AML-193 (cell line): ENCODE results near the gene RBM20.
"Not testable (repeated sequence)": the region's sequence is repeated elsewhere in the genome, so short reads cannot be mapped to it uniquely, and the experiment has no call there.

Experiments used
- DNase-seq, 2 experiments: peaks; one replicate each; lab custom pipeline; 2025; lab: John Stamatoyannopoulos, UW

Gene RBM20

DNA sequence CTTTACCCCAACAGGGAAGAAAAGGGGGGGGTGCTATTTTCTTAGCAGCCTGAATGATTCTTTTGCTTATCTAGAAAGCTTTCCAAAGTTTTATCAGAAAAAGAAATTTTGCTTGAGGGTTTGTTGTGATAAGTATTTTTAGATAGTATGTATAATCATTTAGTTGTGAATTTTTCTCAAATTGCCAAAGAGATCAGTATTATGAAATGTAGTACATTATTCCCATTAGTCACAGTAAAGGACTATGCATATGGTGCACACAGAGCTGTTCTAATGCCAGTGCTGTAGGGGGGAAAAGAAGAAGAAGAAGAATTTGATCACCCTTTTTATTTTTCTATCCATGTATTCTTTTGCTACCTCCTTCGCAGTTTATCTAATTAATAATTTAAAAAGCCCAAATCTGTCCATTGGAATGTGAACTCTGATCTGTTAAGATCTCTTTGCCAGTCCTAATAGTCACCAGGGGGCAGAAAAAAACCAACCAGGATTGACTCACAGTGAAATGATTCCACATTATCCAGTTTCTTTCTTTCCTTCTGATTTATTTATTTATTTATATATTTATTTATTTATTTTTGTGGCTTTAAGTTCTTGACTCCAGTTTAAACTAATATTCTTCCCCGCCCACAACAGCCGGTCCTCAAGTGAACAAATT, 4.7 kb downstream of the RBM20 start:
- no peak for DNase-seq

DNA sequence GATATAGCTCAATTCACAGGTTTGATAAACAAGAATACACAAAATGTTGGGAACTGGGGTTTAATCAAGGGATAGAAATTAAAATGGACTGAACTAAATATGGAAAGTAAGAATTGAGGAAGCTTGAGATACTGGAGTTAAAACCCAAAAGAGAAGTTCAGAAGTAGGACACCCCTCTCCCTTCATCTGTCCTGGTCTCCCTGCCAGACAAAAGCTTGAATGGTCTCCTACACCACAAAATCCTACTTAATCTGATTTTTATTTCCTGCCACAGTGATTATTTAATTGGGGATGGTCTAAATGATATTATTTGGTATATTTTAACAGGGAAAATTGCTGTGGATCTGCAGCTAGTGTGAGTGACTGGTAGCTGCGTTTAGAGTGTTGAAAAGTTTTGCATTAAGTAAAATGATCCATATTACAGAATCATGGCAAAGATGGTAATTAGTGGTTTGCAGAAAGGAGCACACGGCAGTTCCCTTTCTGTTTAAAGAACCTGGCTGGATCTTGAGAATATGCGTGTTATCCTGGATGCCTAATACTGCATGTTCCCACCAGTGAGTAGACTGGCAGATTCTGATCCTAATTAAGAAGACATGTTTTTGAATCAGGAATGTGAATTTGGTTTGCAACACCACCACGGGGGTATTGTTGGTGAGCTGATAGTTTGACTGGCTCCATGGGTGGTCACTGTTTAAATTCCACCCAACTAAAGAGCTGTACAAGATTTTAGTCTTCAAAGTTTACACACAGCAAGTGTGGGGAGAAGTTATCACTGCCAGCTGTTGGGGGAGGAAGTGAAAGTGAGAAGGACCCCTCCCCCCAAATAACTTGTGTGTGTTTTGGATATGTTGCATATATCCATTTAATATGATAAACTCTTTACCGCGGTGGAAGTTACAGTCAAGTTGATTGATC, 5.5 kb downstream of the RBM20 start:
- no peak for DNase-seq

DNA sequence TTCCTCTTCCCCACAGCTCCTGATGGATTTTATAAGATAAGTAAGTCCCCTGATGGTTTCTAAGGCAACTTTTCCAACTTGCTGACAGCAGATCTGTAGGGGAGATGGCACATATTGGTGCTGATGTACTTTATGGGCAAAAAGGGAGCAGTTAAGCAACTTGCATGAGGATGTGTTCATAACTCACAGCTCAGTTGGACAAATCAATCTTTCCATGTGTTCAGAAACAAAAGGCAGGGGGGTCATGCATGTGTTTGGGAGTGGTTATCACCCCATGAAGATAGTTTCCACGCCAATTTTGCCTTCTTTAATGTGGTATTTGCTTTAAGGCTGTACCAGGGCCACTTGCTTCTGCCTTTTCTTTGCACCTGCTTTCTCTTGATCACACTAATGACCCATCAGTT, 6.1 kb downstream of the RBM20 start:
- no peak for DNase-seq

DNA sequence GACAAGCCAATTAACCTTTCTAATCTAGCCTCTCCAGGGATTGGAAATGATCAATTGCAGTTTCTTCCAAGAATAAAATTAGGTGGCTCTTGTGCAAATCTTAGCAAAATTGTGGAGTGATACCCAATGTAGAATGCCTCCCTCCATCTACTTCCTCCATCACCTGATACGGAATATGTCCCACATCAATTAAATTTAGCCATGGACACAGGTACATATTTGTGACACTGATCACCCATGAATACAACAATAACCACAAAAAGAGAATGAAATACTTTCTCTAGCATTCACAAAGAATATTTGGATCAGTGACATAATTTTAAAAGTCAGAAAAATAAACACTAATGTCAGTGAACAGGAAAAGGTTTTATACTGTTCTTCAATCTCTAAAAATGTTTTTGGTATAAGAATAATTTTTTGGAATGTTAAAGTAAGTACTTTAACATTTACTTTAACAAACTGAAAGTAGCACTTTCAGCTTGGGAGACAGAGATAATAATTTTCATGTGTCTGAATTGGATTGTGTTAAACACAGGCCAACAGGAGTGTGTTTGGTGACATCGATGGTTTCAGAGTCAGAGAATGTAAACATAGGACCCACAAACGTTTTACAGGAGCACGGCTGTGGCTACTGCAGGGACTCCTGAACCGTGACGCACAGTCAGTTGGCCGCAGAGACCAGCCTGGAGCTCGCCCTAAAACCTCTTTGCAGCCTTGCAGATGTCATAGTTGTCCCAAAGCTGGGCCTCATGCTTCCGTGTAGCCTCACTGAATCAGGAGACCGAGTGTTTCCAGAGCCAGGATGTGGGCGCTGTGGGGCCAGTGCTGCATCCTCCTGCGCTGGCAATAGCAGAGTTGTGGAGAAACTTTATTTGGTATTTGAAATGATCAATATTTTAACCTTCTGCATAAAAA, 7.2 kb downstream of the RBM20 start:
- no peak for DNase-seq

DNA sequence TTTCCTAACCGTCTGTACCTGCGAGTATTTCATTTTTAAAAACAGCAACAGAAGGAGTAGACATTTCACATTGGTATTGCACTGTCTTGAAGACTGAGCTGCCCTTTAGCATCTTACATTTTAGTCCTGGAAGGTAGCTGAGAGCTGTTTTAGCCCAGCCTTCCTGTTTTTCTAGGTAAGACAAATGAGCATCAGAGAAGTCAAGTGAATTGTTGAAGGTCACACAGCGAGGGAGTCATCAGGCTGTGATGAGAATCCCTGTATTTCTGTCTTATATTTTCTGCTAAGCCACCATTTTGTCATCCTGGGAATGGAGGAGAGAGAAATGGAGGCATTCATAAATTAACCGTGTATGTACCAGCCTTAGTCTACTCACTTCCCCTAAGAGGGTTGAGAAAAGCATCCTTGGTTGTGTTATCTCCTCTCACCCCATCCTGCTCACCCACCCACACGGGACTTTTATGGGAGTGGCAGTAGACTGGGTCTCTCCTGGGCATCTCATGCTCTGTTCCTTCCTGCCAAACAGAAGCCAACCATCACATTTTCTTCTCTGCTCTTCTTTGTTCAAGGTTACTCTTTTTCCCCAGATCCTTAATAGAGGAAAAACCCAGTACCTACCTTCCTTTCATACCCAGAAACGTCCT, 8.5 kb downstream of the RBM20 start:
- no peak for DNase-seq

DNA sequence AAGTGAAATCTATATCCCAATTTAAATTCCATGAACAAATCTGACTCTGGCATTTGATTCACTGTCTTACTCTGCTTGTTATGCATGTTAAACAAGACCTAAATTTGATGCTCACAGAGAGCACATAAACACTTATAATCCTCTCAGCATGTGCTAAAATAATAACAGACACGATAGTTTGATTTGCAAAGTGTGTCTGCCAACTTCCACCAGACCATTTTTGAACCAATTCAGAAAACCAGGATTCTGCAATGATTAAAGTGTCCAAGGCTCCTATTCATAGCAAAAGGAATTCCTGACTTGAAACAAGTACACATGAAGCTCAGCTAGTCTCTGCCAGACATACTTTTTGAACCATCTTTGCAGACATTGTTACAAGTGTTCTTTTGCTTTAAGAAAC, 11.2 kb downstream of the RBM20 start:
- DNase-seq, result no peak

DNA sequence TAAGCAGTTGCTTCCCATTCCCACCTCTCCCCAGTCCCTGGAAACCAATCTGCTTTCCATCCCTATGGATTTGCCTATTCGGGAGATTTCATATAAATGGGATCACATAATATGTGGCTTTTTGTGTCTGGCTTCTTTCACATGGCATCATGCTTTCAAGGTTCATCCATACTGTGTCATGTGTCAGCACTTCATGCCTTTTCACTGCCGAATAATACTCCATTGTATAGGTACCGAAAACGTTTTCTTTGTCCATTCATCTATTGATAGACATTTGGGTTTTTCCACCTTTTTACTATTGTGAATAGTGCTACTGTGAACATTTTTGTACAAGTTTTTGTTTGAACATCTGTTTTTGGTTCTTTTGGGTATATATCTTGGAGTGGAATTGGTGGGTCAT, 12.5 kb downstream of the RBM20 start:
- no peak for DNase-seq

DNA sequence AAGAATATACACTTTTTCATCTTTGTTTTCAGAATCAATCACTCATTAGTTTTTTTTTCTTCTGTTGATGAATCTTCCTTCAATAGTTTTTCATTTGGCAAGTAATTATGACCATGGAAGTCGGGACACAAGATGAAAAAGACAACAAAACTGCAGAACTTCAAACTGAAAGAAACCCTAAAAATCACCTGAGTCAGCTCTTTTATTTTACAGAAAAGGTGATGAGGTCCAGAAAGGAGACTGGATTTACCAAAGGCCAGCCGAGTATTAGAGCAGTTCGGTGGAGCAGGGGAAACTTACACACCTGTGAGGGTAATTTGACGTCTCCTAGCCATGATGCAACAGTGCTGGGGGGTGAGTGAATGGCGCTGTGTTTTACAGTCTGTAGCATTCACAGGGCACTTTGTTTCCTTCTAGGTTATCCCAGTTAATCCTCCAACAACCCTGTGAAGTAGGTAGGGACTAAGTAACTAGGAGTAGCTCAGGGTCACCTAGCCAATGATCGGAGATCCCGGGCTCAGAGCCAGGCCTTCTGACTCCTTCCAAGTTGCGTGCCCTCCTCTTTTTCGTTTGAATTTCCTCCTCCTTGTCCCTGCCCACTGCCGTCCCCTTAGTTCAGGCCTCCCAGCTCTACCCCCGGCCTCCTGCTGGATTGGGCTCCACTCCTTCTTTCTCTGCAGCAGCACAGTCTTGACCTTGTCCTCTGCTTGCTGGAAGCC, 14.0 kb downstream of the RBM20 start:
- no peak for DNase-seq

DNA sequence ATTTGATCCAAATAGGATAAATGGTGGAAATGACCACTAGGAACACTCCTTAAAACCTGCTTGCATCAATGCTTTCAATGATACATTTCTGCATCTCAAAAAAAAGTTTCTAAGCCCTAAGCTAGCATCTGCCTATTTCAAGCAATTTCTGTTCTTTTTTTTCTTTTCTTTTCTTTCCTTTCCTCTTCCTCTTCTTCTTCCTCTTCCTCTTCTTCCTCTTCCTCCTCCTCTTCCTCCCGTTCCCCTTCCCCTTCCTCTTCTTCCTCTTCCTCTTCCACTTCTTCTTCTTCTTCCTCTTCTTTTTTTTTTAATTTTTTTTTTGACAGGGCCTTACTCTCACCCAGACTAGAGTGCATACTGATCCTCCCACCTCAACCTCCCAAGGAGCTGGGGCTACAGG, 15.4 kb downstream of the RBM20 start:
- no peak for DNase-seq

DNA sequence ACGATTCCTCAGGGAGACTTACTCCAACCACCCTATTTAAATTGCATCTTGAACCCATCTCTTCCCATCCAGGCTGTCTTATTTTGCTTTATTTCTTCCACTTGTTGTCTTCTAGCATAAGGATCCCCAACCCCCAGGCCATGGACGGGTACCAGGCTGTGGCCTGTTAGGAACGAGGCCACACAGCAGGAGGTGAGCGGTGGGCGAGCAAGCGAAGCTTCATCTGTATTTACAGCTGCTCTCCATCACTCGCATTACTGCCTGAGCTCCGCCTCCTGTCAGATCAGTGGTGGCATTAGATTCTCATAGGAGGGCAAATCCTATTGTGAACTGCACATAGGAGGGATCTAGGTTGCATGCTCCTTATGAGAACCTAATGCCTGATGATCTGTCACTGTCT, 16.2 kb downstream of the RBM20 start:
- DNase-seq, result not testable (repeated sequence)

DNA sequence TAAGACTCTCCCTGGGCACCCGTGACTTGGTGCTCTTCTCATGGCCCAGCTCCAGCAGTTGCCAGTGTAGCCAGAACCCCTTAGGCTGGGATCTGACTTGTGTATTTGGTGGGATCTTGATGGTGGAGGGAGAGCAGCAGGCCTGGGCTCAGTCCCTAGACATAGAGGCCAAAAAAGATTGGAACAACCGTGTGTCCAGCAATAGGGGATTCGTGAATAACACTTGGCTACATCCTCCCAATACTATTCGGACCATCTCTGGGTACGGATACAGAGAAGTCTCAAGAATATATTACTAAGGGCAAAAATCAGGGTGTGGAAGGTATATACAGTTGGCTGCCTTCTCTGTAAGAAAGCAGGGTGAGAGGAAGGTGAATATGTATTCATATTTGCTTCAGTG, 17.2 kb downstream of the RBM20 start:
- DNase-seq, result no peak

DNA sequence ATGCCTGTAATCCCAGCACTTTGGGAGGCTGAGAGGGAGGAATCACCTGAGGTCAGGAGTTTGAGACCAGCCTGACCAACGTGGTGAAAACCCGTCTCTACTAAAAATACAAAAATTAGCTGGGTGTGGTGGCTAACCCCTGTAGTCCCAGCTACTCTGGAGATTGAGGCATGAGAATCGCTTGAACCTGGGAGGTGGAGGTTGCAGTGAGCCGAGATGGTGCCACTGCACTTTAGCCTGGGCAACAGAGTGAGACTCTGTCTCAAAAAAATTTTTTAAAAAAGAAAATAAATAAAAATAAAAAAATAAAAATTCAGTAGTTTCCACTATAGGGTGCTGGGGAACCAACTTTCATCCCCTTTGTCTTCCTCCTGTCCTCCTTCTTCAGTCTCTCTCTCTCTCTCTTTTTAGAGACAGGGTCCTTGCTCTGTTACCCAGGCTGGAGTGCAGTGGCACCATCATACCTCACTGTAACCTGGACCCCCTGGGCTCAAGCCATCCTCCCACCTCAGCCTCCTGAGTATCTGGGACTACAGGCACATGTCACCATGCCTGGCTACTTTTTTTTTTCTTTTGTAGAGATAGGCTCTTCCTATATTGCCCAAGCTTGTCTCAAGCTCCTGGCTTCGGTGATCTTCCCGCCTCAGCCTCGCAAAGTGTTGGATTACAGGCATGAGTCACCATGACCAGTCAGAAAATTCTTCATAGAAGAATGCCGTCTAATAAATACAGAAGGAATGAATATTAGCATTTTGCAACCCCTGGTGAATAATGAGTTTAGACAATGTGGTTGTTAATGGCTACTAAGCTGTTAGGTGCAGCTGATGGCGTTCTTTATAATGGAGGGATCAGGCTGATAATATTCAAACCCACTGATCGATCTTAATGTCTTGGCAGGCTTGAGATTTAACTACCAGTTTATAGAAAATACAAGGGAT, 20.6 kb downstream of the RBM20 start:
- DNase-seq, result no peak

DNA sequence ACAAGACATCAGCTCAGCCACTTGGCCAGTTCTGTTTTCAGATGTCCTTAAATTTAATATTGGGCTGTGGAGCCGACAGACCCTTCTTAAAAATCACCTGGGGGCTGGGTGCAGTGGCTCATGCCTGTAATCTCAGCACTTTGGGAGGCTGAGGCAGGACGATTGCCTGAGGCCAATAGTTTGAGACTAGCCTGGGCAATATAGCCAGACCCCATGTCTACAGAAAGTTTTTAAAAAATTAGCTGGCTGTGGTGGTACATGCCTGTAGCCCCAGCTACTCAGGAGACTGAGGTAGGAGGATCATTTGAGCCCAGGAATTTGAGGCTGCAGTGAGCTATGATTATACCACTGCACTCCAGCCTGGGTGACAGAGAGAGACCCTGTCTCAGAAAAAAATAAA, 22.1 kb downstream of the RBM20 start:
- not testable (repeated sequence) for DNase-seq

DNA sequence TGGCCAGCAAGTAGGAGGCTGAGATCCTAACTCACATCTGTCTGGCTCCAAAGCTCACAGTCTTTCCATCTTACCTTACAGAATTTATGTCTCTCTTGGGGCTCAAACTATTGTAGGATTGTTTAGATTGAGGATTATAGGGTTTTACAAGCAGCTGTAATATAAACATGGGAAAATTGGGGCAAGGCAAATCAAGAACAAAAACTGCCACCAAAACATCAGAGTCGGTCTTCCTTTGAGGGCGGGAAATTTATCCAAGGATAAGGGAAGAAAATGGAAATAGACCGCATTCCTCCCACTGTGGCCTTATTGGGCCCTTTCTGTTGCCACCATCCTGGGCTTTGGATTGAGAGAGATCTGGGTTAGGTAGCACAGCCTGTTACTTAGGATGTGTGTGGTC, 22.5 kb downstream of the RBM20 start:
- DNase-seq, result no peak

DNA sequence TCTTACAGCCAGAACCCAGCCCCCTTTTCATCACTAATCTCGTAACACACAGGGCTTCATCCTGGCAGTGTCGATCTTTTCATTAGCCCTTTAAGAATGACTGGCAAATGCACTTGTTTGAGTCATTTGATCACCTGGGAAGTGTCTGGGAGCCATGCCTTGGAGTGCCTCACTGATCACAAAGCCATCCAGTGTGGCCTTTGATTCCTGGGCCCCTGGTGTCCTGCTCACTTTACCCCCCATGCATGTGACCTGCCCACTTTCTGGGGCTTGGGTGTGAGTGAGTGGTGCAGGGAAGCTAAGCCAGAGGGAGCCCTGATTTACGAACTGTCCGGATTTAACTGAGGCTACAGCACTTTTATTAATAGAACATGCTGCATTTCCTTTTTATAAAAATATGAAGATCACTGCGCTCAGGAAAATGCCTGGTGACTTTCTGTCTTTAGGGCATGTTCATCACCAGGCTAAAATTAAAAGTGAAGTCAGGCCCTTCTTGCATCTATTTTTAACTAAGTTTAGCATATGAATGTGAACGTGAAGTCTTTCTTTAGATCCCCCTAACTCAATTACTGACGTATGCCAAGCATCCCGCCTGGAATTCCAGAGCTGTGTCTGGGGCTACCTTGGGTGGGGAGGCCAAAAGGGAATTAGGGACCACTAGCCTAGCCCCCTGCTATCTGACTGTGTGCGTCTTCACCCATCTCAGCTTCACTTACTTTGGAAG, 23.6 kb downstream of the RBM20 start:
- DNase-seq, result no peak

DNA sequence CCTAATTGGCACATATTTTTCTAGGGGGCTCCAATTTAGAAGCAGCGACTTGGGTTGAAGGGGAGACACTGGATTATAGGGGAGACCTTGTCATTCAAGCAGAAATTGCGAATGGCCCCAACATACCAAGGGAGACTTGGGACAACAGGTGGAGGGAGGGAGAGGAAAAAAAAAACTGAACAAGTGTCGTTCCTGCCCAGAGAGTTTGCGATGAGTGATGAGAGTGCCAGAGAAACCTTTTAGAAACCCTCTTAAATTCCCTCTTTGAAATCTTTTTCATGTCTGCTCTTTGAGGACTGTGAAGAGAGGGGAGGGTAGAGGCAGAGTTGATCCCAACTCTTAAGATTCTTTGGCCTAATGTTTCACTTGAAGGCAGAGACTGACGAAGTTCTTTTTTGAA, 24.3 kb downstream of the RBM20 start:
- no peak for DNase-seq

DNA sequence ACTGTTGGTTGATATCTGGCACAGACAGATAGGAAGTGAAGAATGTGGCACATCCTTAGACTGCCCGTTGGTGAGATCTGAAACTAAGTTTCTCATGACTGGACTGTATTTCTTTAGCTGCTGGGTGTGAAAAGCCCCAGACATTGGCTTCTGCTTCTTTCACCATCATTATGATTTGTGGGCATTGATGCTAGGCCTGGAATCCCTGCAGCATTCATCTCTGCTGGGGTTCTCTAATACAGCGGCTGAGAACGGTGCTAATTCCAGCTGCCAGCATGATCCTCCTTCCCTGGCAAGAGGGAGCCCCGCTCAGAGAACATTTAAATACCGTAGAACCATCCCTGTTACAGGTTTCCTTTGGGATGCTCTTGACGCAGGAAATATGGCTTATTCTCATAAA, 26.2 kb downstream of the RBM20 start:
- DNase-seq, result no peak

DNA sequence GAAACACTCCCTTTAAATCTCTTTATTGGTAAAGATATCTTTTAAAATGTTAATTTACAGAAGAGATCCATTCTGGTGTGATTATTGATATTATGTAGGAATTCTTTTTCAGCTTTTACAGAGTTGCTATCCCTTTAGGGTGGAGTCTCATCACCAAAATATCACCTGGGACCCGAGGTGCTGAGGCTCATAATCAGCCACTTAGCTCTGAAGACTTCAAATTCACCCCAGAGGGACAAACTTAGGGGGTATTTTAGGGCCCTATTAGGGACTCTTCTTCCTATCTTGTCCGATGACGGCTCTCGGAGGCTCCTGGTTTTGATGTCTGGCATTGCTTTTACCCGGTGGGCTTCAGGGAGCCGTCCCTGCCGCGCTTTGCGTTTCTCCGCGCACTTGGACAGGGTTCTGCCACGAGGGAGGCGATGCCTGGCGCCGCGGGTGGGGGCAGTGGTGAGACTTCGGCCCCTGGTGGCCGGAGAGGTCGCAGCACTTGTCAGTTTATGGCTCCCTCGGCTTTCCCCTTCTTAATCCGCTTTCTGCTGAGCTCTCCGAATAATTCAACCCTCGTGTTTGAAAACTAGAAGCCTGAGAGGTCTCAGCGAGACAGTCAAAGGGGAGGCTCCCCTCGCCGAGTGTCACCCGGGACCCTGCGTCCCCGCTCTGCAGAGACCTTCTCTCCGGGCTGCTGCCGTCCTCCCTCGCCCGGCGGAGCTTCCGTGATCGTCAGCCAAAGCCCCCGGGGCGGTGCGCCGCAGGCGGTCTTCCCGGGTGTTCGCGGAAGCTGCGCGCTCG, 27.8 kb downstream of the RBM20 start:
- DNase-seq, result peak; percentile 24 to 38

DNA sequence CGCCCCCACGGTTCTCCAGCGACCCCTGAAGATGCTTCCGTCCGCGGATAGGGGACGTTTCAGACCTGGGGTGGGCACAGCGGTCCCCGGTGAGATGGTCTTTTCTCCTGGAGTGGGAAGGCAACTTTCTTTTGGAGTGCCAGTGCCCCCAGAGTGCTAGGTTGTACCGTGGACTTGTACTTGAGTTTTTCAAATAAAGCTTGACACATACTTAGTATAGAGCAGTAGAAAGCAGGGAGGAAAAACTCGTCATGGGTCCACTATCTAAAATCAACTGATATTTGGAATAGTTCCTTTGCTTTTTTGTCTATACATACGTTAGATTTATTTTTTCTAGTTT, 28.4 kb downstream of the RBM20 start:
- DNase-seq, result no peak
